ENCODE measurements around the gene ASS1. TPM values are rescaled to one million over a fixed set of nuclear protein-coding genes. Genes with fewer than 3 reads are reported as not detected.

ASS1 gene
- total and polyA plus RNA-seq, 11 donors: 31.5 to 154 (median 60.5) TPM

- intact Hi-C loops (cut with DNase I): no loop called here
- H3K27me3 ChIP-seq: no peaks in the 10 kb centered on the region
- peaks cover 0 to 20% (median 2%) of the 10 kb centered on the region in 9 donors for H3K36me3 ChIP-seq
- H3K27ac ChIP-seq: no peak overlapping the region
- DNase-seq: no peak
- H3K4me1 ChIP-seq: peaks cover 0 to 28% (median under 1%) of the 10 kb centered on the region in 12 donors
- WGBS, 4 donors: 60 to 71% (median 65%) methylated on average over 8 of the region's 8 CpGs
- no peak for TF ChIP-seq POLR2A (IDR thresholded peaks at IDR 0.05)
- TF ChIP-seq CTCF (IDR thresholded peaks at IDR 0.05): no peak
- H3K9me3 ChIP-seq: no peaks in the 10 kb centered on the region
- ATAC-seq: peak in 1 of 4 donors; percentile 54
- no peak overlapping the region for H3K4me3 ChIP-seq
Measured at GRCh38 chr9:130459151-130459550, 14.4 kb downstream of the ASS1 start.

- DNase-seq: no peak
- ATAC-seq: peak in 3 of 4 donors; percentile 3 to 47 (median 9)
- WGBS, 4 donors: 67 to 76% (median 69%) methylated on average over 11 of the region's 11 CpGs
- Histone ChIP-seq H3K4me3 (no peak overlapping the region), H3K36me3 (peaks cover 0 to 27% (median 3%) of the 10 kb centered on the region in 9 donors), H3K27ac (no peak overlapping the region), H3K9me3 (no peaks in the 10 kb centered on the region), H3K4me1 (peaks cover 0 to 28% (median 0%) of the 10 kb centered on the region in 12 donors), H3K27me3 (no peaks in the 10 kb centered on the region)
- TF ChIP-seq POLR2A (IDR thresholded peaks at IDR 0.05) (no peak), CTCF (IDR thresholded peaks at IDR 0.05) (no peak)
- intact Hi-C loops (cut with DNase I): loop anchor here in 5 of 10 donors (1.0 to 10.0 kb wide), 3 partner anchors 165 to 223 kb away; no protein-coding TSS in a partner anchor
Measured at GRCh38 chr9:130459941-130460669, 15.3 kb downstream of the ASS1 start.

GRCh38 chr9:130461218-130461630, 16.5 kb downstream of the ASS1 start:
- WGBS, 4 donors: 11 to 30% (median 24%) methylated on average over 14 to 22 of the region's 22 CpGs
- intact Hi-C loops (cut with DNase I): loop anchor here in 8 of 10 donors (1.0 to 10.0 kb wide), 3 partner anchors 164 to 222 kb away; no protein-coding TSS in a partner anchor

More at GRCh38 chr9:130461218-130461630, 16.5 kb downstream of the ASS1 start:
- Histone ChIP-seq H3K4me3 (no peak overlapping the region), H3K36me3 (peaks cover 0 to 37% (median 9%) of the 10 kb centered on the region in 9 donors), H3K9me3 (no peaks in the 10 kb centered on the region), H3K27me3 (no peaks in the 10 kb centered on the region), H3K4me1 (peaks cover 0 to 28% (median 0%) of the 10 kb centered on the region in 12 donors), H3K27ac (no peak overlapping the region)
- TF ChIP-seq POLR2A (IDR thresholded peaks at IDR 0.05) (no peak), CTCF (IDR thresholded peaks at IDR 0.05) (peak; percentile 86 to 99 (median 94))
- peak; percentile 42 to 81 (median 48) for DNase-seq
- peak; percentile 44 to 57 (median 50) for ATAC-seq
